Umbilical cord (tissue), 2 donors: Measurements from ENCODE around the gene PLEKHH1. TPM values are rescaled to one million over a fixed set of nuclear protein-coding genes. Genes with fewer than 3 reads are reported as not detected.
A peak's percentile ranks its signal among the peaks of the same experiment; 100 is the strongest.
"Not testable (repeated sequence)": the region's sequence is repeated elsewhere in the genome, so short reads cannot be mapped to it uniquely, and the experiment has no call there.

ENCODE experiments used
- DNase-seq: peaks from one replicate; pipeline ENCODE4 v3.0.0-alpha.2; 2015; ENCODE audit warnings: low spot score
- total RNA-seq: library from RNA; depleted of rRNA; stranded (reverse); fragments of >200 nt; gene quantifications from one replicate; pipeline ENCODE4 v1.2.3, GENCODE V29; 2014; ENCODE audit warnings: low replicate concordance; ENCODE audit not compliant: insufficient read depth

PLEKHH1 gene
- total RNA-seq, 1 donor from 2014 or later, result 3.4 TPM

DNA sequence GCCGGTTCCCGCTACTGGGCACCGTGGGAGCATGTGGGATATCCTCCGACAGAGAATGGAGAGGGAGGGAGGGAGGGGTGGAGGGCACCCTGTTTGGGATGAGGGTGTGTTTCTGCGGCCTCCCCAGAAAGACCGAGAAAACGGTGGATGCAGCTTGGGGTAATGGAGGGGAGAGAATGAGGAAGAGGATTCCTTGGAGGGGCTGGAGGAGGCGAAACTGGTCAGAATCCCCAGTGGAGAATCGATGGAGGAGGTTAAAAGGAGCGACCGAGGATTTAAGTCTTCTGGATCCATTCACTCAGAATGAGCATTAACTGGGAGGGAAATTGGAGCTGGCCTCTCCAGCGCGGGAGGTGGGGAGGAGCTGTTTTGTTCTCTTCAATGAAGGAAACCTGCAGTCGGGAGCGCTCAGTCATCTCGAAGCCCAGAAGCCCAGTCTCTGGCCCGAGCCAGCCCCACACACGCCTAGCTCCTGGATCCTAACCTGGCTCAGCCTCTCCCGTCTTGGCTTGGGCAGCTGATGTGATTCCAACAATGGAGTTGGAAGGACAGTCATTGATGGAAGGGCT lies 87.2 kb downstream of the PLEKHH1 start:
- DNase-seq, result peak; percentile 19

DNA sequence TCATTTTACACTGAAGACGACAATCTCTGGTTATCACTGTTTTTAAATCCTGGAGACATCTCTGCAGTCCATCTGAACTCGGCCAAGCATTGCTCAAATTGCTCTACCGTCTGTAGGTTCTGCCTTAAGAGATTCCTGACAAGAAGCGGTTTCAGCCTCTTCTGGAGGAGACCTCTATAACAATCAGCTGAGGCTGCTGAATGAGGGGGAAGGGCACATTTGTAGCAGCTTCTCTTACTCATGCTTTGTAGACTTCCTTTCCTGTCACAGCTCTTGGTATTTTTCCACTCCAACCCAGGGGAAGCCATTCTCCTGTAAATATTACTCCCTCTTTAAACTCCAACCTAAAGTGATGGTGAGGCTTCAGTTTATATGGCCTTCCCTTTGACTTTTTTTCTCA lies 89.6 kb downstream of the PLEKHH1 start:
- peak; percentile 86 for DNase-seq

DNA sequence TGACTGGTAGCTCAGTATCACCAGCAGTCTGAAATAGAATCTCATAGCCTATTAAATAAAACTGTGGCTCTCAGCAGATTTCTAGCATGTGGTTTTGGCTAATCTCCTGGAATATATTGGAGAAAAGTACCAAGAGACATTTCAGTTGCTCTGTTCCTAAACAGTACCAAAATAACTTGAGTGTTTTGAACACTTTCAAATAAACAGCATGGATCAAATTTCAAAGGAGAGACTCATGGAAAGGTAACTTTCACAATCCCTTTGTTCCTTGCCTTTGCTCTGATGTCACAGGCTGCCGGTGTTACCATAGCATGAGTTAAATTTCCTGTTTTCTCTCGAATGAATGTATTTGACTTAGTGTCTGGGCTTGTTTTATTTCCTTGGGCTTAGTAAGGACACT lies 90.0 kb downstream of the PLEKHH1 start:
- DNase-seq, result no peak

DNA sequence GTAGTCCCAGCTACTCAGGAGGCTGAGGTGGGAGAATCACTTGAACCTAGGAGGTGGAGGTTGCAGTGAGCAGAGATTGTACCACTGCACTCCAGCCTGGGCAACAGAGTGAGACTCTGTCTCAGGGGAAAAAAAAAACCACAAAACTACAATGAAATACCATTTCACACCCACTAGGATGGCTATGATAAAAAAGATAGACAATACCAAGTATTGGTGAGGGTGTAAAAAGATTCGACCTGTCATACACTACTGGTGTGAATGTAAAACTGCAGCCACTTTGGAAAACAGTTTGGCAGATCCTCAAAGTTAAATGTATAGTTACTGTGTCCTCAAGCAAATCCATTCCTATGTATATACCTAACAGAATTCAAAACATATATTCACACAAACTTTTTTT lies 93.0 kb downstream of the PLEKHH1 start:
- not testable (repeated sequence) for DNase-seq

DNA sequence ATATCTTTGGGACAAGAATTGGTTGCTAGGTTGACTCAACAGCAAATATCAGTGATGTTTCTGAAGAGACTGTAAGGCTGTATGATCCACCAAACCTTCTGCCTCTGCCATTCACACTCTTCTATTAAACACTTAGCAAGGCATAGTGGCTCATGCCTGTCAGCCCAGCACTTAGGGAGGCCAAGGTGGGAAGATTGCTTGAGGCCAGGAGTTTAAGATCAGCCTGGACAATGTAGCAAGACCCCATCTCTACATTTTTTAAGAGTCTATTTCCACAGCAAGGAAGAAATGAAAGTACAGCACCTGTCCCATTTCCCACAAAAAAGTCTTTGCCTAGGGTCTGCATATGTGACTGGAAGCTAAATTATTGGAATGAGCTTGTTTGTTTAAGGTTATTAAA lies 94.4 kb downstream of the PLEKHH1 start:
- DNase-seq, result no peak

DNA sequence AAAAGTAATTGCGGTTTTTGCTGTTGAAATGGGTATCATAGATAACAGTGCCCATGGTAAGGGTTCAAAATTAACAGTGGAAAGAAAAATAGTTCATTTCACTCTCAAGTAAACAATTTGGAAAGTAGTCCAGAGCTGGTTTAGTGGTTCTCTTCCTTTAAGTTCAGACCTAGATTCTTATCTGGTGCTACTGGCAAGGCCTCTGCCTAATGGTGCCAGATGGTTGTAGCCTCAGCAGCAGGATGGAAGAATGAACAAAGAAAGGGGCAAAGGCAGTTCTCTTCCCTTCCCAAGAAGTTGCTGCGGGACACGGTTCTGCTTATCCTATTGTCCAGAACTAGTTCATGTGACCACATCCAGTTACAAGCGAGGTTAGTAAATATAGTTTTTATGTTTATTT lies 97.1 kb downstream of the PLEKHH1 start:
- no peak for DNase-seq

DNA sequence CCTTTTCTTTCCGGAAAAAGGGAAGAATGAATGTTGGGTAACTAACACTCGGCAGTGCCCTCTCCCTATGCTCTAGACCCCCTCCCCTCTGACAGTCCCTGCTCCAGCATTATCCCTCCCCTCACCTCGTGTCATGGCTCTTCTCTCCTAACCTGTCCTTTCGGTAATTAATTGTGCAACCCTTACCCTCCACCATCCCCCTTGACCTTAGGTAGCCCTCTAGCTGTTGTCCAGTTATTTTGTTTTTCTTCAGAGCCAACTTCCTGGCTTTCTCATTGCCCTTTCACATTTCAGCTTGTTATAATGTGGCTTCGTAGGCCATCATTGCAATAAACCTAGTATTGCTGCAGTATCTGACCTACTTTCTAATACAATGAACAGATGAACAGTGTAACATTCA lies 97.8 kb downstream of the PLEKHH1 start:
- no peak for DNase-seq

DNA sequence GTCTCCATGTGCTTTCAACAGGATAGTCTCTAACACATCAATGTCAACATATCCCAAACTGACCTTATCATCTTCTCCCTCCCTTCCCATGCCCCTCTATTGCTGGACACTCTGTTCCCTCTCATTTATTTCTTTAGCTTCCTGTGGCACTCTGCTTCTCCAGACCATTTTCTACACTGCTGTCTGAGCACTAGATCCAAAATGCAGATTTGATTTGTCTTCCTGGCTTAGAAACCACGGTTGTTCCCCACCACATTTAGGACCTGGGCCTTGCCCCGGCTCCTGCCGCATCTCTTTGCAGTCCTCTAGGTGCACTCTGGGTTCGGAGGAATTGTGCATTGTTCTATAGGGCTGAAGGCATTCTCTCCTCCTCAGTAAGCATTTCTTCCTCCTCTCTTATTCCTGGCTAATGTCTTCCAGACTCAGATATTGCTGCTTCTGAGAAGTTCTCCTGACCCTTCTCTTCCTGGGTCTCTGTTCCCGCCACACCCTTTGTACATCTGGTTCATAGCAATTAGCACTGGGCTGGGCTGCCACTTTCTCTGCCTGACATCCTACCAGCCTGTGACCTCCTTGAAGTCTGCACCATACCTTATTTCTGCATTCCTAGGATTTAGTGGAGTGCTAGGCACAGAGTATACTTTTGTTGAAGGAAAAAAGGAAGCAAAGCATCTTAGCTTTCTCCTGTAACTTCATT lies 100.5 kb downstream of the PLEKHH1 start:
- DNase-seq, result no peak

DNA sequence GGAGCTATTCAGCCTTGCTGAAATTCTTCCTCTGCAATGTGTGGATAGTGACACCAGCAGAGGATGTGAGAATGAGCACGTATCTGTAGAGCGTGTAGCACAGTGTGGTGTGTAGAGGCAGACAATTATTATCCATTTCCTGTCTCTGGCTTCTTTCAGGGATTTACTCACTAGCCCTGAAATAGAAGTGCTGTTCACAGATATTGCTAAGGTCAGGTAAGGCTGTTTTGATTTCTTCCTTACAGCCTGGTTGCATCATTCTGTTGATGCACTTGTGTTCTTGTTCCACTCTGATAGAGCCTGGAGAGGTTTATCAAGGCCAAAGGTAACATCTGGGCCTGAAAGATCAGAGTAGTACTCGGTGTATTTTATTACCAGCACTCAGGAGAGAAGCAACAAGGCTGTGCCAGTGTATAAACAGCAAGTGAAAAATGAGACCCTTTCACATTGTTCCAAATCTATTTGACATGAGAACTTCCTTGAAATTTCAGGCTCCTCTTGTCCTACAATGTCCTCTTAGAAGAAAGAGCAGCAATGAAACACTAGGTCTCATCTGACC lies 103.3 kb downstream of the PLEKHH1 start:
- peak; percentile 3 for DNase-seq

- DNase-seq, result no peak
Observed at GRCh38 chr14:67638642-67639041, 105.6 kb downstream of the PLEKHH1 start.

Other genes with a start within 250 kb of the PLEKHH1 start
- gene ATP6V1D, start 173.5 kb upstream of the PLEKHH1 start, total RNA-seq, result 94.9 TPM
- gene EIF2S1, start 173.0 kb upstream of the PLEKHH1 start, total RNA-seq, result 82.8 TPM
- 3.9 TPM for gene PLEK2, start 121.1 kb upstream of the PLEKHH1 start, total RNA-seq
- 1.9 TPM for gene TMEM229B, start 44.6 kb upstream of the PLEKHH1 start, total RNA-seq
- gene PIGH, start 67.0 kb downstream of the PLEKHH1 start, total RNA-seq, result 23.1 TPM
- 5.5 TPM for gene ARG2, start 86.6 kb downstream of the PLEKHH1 start, total RNA-seq
- gene VTI1B, start 141.3 kb downstream of the PLEKHH1 start, total RNA-seq, result 44.8 TPM
- 64.8 TPM for gene RDH11, start 162.5 kb downstream of the PLEKHH1 start, total RNA-seq
- gene RDH12, start 168.6 kb downstream of the PLEKHH1 start, total RNA-seq, result 0.96 TPM